Sigmoid colon (tissue), 7 donors: ENCODE data around the gene SARNP. TPM values are rescaled to one million over a fixed set of nuclear protein-coding genes. Genes with fewer than 3 reads are reported as not detected.
A peak's percentile ranks its signal among the peaks of the same experiment; 100 is the strongest.

Experiments
- DNase-seq: peaks from one replicate; pipeline ENCODE4 v3.0.0-alpha.2; 2019
- H3K27ac ChIP-seq, 4 donors: fragments of 200-600 bp; sonication (generic); one replicate each; pipeline ENCODE4 v1.5.1; 2016 to 2019; ENCODE audit warnings: mild to moderate bottlenecking in 1 of 4
- H3K27me3 ChIP-seq, 3 donors: fragments of 200-600 bp; sonication (generic); one replicate each; pipeline ENCODE4 v1.5.1; 2019; ENCODE audit warnings: mild to moderate bottlenecking in 1 of 3
- H3K36me3 ChIP-seq, 4 donors: fragments of 200-600 bp; sonication (generic); one replicate each; pipeline ENCODE4 v1.5.1; 2016 to 2019
- H3K4me1 ChIP-seq, 4 donors: fragments of 200-600 bp; sonication (generic); one replicate each; pipeline ENCODE4 v1.5.1; 2017 to 2019
- H3K4me3 ChIP-seq, 4 donors: fragments of 200-600 bp; sonication (generic); one replicate each; pipeline ENCODE4 v1.5.1; 2017 to 2019; ENCODE audit warnings: mild to moderate bottlenecking in 2 of 4, moderate library complexity in 1 of 4
- H3K9me3 ChIP-seq, 4 donors: fragments of 200-600 bp in 3 of 4; sonication (generic) in 3 of 4; one replicate each; pipeline versions ENCODE4 v1.5.1 to v1.6.1; 2013 to 2019
- CTCF ChIP-seq, 4 experiments: fragments of 450-650 bp in 3 of 4; fragments of 200-600 bp in 1 of 4; IDR thresholded peaks; one replicate each; pipeline ENCODE4 v1.5.1; 2016 to 2019; ENCODE audit warnings: antibody characterized with exemption in 4 of 4, mild to moderate bottlenecking in 3 of 4, moderate library complexity in 2 of 4
- EP300 ChIP-seq, 4 donors: sonication (generic); formaldehyde crosslinking; IDR thresholded peaks; one replicate each; pipeline ENCODE4 v1.6.1; 2017; ENCODE audit warnings: antibody characterized with exemption in 4 of 4
- POLR2A ChIP-seq, 2 donors: fragments of 450-650 bp; IDR thresholded peaks; one replicate each; pipeline ENCODE4 v1.6.1; 2016; ENCODE audit warnings: antibody characterized with exemption in 2 of 2, mild to moderate bottlenecking in 2 of 2, moderate library complexity in 2 of 2
- POLR2AphosphoS5 ChIP-seq, 4 donors: sonication (generic); formaldehyde crosslinking; IDR thresholded peaks; one replicate each; pipeline ENCODE4 v1.6.1; 2017; ENCODE audit warnings: antibody characterized with exemption in 4 of 4
- WGBS, 2 donors: extraction: QIAGEN DNeasy Blood & Tissue Kit; methylation state at CpG; one replicate each; pipeline ENCODE4 v1.1.7; 2013; 5-methylcytosine and 5-hydroxymethylcytosine counted together
- intact Hi-C: fragments of 100-400 bp; cut with DNase I; formaldehyde crosslinking; loops from one replicate; pipeline ENCODE4 v1.15.1; 2023
- polyA plus RNA-seq, 3 donors: library from polyadenylated mRNA; stranded (reverse); fragments of 200-250 nt; gene quantifications; one replicate each; pipeline ENCODE4 v1.2.3, GENCODE V29; 2013
- total RNA-seq, 4 donors: library from RNA; depleted of rRNA; stranded (reverse); fragments of >200 nt; gene quantifications; one replicate each; pipeline ENCODE4 v1.1.0, GENCODE V29; 2016
- donor health status: healthy with polysubstance abuse.
- donor health status: Bipolar disorder and iron deficiency.
- donor health status: healthy.

The SARNP gene
- total and polyA plus RNA-seq, 7 donors = 49.0 to 106 (median 81.9) TPM

GRCh38 chr12:55729819-55730818 lies 87.4 kb downstream of the SARNP start:
- DNase-seq = peak; percentile 86
- Histone ChIP-seq H3K27me3 (no peaks in the 10 kb centered on the region), H3K4me3 (peak overlapping the region; percentile 95 to 99 (median 98)), H3K36me3 (peaks cover 9 to 22% (median 14%) of the 10 kb centered on the region in 4 donors), H3K27ac (peak overlapping the region; percentile 100), H3K9me3 (no peaks in the 10 kb centered on the region), H3K4me1 (peaks cover 0 to 51% (median 46%) of the 10 kb centered on the region in 4 donors)
- intact Hi-C loops = no loop called here
- TF ChIP-seq CTCF (IDR thresholded peaks at IDR 0.05) = no peak
- peak in 1 of 2 donors; percentile 13 for TF ChIP-seq POLR2A (IDR thresholded peaks at IDR 0.05)
- peak; percentile 56 to 92 (median 74) for TF ChIP-seq POLR2AphosphoS5 (IDR thresholded peaks at IDR 0.05)
- WGBS, 2 donors = 6 to 10% methylated on average over 19 of the region's 19 CpGs

DNA sequence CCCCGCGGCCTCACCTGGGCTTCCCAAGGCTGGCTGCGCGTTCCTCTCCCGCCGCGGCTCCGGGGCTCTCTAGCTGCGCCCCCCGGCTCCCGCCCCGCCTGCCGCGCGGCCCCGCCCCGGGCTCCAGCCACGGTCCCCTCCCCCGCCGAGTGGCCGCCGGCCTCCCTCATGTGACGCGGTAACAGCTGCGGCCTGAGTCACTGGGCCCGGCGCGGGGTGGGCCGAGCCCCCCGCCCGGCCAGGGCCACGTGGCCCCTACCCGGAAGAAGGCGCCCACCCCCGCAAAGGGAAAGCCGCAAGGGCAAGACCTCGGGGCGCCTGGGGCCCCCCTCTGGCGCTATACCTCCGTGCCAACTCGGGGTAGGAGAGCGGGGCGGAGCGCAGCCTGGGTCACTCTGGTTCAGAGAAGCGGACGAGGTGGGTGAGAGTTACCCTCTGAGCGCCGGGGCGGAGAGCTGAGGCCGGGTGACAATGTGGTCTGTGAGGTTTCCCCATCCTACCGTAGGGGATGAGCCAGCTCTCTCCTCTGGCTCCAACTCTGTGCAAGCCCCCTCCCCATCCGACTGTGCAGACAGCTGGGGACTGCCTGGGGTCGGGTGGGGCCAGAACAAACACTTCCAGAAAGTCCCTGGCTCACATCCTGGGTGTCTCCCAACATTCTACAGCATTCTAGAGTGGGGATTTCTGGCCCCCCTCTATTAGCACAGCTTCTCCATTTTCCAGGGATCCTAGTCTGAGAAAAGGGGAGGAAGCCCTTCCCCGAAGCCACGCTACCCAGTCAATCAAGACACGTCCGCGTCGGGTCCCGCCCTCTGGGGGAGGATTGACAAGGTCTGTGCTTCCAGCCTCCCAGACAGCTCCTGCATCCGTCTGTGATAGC lies 88.3 kb downstream of the SARNP start, which contains the start of gene CD63:
TSS of gene CD63 (minus strand) at position 71 of the 880 bp plus-strand sequence. CDS start 668 bp downstream, outside the sequence.
- Histone ChIP-seq H3K4me1 (peaks cover 0 to 61% (median 55%) of the 10 kb centered on the region in 4 donors), H3K9me3 (no peaks in the 10 kb centered on the region), H3K27ac (peak within 1 kb of the TSS; percentile 100), H3K4me3 (peak within 1 kb of the TSS; percentile 95 to 99 (median 98)), H3K36me3 (peaks cover 16 to 31% (median 21%) of the 10 kb centered on the region in 4 donors), H3K27me3 (no peaks in the 10 kb centered on the region)
- TF ChIP-seq POLR2AphosphoS5 (IDR thresholded peaks at IDR 0.05) (peak; percentile 82 to 97 (median 95)), POLR2A (IDR thresholded peaks at IDR 0.05) (peak; percentile 54 to 77), CTCF (IDR thresholded peaks at IDR 0.05) (no peak), EP300 (IDR thresholded peaks at IDR 0.05) (peak in 2 of 4 donors; percentile 72 to 74)
- DNase-seq = peak; percentile 97
- 0 to 1% methylated on average over 61 of the region's 61 CpGs for WGBS, 2 donors
- intact Hi-C loops = no loop called here

DNA sequence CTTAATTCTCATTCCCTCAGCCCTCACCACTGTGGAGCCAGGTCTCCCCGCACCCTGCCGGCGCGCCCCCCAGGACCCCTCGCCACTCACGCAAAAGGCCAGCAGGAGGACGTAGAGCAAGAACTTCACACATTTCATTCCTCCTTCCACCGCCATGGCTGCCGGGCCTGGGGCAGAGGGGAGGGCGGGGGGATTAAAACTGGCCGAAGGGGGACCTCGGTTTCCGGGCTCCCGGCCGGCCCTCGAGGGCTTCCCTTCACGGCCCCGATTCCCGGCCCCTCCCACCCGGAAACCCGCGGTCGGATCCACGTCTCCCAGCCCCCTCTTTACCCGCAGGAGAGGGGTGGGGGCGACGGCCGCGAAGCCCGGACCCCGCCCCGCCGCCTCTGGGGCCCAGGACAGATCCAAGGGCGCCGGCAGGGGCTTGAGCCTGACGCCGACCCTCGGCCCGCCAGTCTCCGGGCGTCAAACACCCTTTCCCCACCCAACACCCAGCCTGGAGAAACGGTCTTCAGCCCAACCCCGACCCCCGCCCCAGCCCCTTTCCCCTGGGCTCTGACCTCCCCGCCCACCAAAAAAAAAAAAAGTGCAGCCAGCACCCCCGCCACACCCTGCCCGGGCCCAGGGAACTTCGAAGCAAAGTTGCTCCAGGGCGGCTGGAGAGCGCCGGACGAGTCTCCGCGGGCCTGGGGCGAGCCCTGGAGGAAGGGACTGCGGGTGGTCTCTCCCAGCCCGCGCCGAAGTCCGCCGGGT lies 89.2 kb downstream of the SARNP start:
- intact Hi-C loops = no loop called here
- Histone ChIP-seq H3K4me1 (peaks cover 0 to 69% (median 63%) of the 10 kb centered on the region in 4 donors), H3K27me3 (no peaks in the 10 kb centered on the region), H3K4me3 (peak overlapping the region; percentile 95 to 99 (median 98)), H3K36me3 (peaks cover 19 to 36% (median 23%) of the 10 kb centered on the region in 4 donors), H3K9me3 (no peaks in the 10 kb centered on the region), H3K27ac (peak overlapping the region; percentile 100)
- peak; percentile 94 for DNase-seq
- 0 to 1% methylated on average over 61 of the region's 61 CpGs for WGBS, 2 donors
- TF ChIP-seq EP300 (IDR thresholded peaks at IDR 0.05) (no peak), POLR2AphosphoS5 (IDR thresholded peaks at IDR 0.05) (peak in 1 of 4 donors; percentile 10)

DNA sequence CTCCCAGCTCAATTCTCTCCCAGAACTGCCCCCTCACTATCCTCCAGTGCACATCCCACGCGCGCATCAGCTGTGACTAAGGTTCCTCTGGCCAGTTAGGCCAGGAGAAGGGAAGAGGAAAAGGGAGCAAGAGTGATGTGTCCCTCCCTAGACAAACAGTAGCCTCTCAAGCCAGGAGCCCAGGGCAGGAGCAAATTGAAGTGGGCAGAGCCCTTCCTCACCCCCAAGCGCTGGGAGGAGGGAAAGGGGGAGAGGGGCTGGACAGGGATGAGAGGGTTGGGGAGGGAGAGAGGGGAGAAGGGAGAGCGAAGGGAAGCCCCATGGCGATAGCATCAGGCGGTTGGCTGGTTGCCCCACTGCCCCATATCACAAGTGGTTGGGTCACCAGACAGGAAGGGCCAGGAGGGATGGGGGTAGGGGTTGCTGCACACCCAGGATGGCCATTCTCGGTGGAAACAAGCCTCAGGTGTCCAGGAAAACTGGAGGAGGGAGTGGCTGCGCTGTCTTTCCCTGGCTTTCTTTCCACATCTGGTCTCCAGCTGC lies 89.8 kb downstream of the SARNP start:
- no peaks in the 10 kb centered on the region for H3K27me3 ChIP-seq
- TF ChIP-seq POLR2AphosphoS5 (IDR thresholded peaks at IDR 0.05) = peak; percentile 9 to 50 (median 25)
- TF ChIP-seq EP300 (IDR thresholded peaks at IDR 0.05) = no peak
- H3K4me1 ChIP-seq = peaks cover 0 to 75% (median 68%) of the 10 kb centered on the region in 4 donors
- DNase-seq = peak; percentile 89
- intact Hi-C loops = no loop called here
- H3K9me3 ChIP-seq = no peaks in the 10 kb centered on the region
- H3K27ac ChIP-seq = peak overlapping the region; percentile 100
- H3K4me3 ChIP-seq = peak overlapping the region; percentile 95 to 99 (median 98)
- WGBS, 2 donors = 7 to 37% methylated on average over 9 of the region's 9 CpGs
- H3K36me3 ChIP-seq = peaks cover 19 to 36% (median 23%) of the 10 kb centered on the region in 4 donors
